A673 (cell line): ENCODE measurements around the gene CASZ1.

Source experiments
- EZH2 ChIP-seq: fragments of 200-600 bp; sonication (generic); IDR thresholded peaks from 2 replicates; pipeline ENCODE4 v1.6.1; 2017; ENCODE audit warnings: borderline replicate concordance, low read depth, mild to moderate bottlenecking, mixed read lengths, antibody characterized with exemption, low read length; ENCODE audit not compliant: poor library complexity, severe bottlenecking
- TF ChIP-seq, protein P1 (sequence below): fragments of 300-800, 200-600 bp; sonication (generic); conservative IDR thresholded peaks from 2 replicates; pipeline ENCODE4 v1.5.1; 2017; ENCODE audit warnings: low read depth, mild to moderate bottlenecking, antibody characterized with exemption, low read length, moderate library complexity, mixed read lengths

DNA sequence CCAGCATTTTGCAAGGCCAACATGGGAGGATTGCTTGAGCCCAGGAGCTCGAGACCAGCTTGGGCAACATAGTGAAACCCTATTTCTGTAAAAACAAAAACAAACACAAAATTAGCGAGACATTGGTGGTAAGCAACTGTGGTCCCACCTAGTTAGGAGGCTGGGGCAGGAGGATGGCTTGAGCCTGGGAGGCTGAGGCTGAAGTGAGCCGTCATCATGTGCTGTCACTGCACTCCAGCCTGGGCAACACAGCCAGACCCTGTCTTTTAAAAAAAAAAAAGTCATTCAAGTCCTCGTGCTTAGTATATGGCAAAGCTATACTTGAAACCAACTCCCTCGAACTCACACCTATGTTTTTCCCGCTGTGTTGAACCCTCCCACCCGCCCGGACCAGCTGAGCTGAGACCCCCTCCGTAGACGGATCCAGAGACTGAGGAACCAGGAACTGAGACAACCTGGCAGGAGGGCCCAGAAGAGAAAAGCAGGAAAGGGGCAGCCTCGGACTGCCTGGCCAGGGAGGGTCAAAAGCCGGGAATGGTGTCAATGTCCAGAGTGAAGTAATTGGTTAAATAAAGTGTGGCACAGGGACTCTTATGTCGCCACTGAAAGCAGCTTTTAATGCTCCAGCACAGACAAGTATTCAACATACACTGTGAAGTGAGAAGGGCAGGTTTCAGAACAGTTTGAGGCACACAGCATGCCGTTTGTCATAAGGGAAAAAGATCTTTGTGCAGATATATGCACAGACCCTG, 32.8 kb upstream of the CASZ1 start:
- TF ChIP-seq, protein P1, sequence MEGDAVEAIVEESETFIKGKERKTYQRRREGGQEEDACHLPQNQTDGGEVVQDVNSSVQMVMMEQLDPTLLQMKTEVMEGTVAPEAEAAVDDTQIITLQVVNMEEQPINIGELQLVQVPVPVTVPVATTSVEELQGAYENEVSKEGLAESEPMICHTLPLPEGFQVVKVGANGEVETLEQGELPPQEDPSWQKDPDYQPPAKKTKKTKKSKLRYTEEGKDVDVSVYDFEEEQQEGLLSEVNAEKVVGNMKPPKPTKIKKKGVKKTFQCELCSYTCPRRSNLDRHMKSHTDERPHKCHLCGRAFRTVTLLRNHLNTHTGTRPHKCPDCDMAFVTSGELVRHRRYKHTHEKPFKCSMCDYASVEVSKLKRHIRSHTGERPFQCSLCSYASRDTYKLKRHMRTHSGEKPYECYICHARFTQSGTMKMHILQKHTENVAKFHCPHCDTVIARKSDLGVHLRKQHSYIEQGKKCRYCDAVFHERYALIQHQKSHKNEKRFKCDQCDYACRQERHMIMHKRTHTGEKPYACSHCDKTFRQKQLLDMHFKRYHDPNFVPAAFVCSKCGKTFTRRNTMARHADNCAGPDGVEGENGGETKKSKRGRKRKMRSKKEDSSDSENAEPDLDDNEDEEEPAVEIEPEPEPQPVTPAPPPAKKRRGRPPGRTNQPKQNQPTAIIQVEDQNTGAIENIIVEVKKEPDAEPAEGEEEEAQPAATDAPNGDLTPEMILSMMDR: no peak
- TF ChIP-seq EZH2: no peak
